A549 (cell line): ENCODE measurements around the gene ATN1.

Source experiments
- BHLHE40 ChIP-seq: IDR thresholded peaks from 2 replicates; pipeline ENCODE4 v1.6.1; 2012; ENCODE audit warnings: low read depth, low read length, inconsistent platforms
- CBX2 ChIP-seq: fragments of 200-600 bp; sonication (generic); IDR thresholded peaks from 2 replicates; pipeline ENCODE4 v1.6.1; 2016; ENCODE audit warnings: low read depth, mild to moderate bottlenecking, borderline replicate concordance
- JUN ChIP-seq, 2 experiments: fragments of >200 bp; sonication (Bioruptor Twin); formaldehyde crosslinking; IDR thresholded peaks; 2 replicates in 1 of 2; 3 replicates in 1 of 2; pipeline ENCODE4 v1.6.1; 2016 to 2017
- MAFK ChIP-seq: fragments of 450-650 bp; IDR thresholded peaks from 2 replicates; pipeline ENCODE4 v1.6.1; 2014; ENCODE audit not compliant: partially characterized antibody
- POLR2A ChIP-seq: IDR thresholded peaks from 2 replicates; pipeline ENCODE4 v1.6.1; 2012; ENCODE audit warnings: mild to moderate bottlenecking, low read length
- RAD21 ChIP-seq, 2 experiments: fragments of >200 bp in 1 of 2; sonication (Bioruptor Twin) in 1 of 2; formaldehyde crosslinking in 1 of 2; IDR thresholded peaks in 1 of 2; conservative IDR thresholded peaks in 1 of 2; 2 replicates in 1 of 2; 3 replicates in 1 of 2; pipeline ENCODE4 v1.6.1; 2012 to 2018; ENCODE audit warnings: inconsistent platforms in 1 of 2
- TF ChIP-seq, protein P1 (sequence below): fragments of >200 bp; sonication (Bioruptor Twin); formaldehyde crosslinking; IDR thresholded peaks from 3 replicates; pipeline ENCODE4 v1.5.1; 2016
- TF ChIP-seq, protein P2 (sequence below): fragments of 450-650 bp; IDR thresholded peaks from 2 replicates; pipeline ENCODE4 v1.6.1; 2014; ENCODE audit warnings: antibody characterized with exemption
- TF ChIP-seq, protein P3 (sequence below): fragments of >200 bp; sonication (Bioruptor Twin); formaldehyde crosslinking; IDR thresholded peaks from 3 replicates; pipeline ENCODE4 v1.6.1; 2016
- TF ChIP-seq, protein P4 (sequence below): fragments of 250-450 bp; sonication (Bioruptor Pico); IDR thresholded peaks from 2 replicates; pipeline ENCODE4 v1.5.0; 2021; ENCODE audit warnings: mild to moderate bottlenecking, moderate library complexity, borderline replicate concordance

DNA sequence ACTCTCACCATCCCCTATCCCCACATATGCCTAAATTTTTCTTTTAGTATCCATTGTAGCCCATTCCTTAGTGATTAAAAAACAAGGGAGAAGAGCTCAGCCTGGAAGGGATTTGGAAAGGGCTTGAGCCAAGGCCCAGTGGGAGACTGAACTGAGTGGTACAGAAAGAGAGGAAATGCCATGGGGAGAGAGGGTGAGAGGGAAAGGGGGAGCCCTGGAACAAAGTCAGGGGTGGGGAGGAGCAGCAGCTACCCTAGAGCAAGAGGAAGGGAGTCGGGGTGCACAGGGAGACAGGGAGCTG is 2.6 kb upstream of the ATN1 start:
- TF ChIP-seq, protein P1, sequence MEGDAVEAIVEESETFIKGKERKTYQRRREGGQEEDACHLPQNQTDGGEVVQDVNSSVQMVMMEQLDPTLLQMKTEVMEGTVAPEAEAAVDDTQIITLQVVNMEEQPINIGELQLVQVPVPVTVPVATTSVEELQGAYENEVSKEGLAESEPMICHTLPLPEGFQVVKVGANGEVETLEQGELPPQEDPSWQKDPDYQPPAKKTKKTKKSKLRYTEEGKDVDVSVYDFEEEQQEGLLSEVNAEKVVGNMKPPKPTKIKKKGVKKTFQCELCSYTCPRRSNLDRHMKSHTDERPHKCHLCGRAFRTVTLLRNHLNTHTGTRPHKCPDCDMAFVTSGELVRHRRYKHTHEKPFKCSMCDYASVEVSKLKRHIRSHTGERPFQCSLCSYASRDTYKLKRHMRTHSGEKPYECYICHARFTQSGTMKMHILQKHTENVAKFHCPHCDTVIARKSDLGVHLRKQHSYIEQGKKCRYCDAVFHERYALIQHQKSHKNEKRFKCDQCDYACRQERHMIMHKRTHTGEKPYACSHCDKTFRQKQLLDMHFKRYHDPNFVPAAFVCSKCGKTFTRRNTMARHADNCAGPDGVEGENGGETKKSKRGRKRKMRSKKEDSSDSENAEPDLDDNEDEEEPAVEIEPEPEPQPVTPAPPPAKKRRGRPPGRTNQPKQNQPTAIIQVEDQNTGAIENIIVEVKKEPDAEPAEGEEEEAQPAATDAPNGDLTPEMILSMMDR: no peak
- TF ChIP-seq RAD21 (conservative IDR thresholded peaks at IDR 0.05 in 1 of 2, IDR thresholded peaks at IDR 0.05 in 1 of 2): no peak
- TF ChIP-seq MAFK: no peak
- no peak for TF ChIP-seq BHLHE40
- no peak for TF ChIP-seq POLR2A
- TF ChIP-seq, protein P2, sequence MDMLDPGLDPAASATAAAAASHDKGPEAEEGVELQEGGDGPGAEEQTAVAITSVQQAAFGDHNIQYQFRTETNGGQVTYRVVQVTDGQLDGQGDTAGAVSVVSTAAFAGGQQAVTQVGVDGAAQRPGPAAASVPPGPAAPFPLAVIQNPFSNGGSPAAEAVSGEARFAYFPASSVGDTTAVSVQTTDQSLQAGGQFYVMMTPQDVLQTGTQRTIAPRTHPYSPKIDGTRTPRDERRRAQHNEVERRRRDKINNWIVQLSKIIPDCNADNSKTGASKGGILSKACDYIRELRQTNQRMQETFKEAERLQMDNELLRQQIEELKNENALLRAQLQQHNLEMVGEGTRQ: no peak
- TF ChIP-seq, protein P3, sequence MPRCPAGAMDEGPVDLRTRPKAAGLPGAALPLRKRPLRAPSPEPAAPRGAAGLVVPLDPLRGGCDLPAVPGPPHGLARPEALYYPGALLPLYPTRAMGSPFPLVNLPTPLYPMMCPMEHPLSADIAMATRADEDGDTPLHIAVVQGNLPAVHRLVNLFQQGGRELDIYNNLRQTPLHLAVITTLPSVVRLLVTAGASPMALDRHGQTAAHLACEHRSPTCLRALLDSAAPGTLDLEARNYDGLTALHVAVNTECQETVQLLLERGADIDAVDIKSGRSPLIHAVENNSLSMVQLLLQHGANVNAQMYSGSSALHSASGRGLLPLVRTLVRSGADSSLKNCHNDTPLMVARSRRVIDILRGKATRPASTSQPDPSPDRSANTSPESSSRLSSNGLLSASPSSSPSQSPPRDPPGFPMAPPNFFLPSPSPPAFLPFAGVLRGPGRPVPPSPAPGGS: no peak
- TF ChIP-seq JUN (IDR thresholded peaks at IDR 0.05): no peak
- TF ChIP-seq CBX2: no peak
- TF ChIP-seq, protein P4, sequence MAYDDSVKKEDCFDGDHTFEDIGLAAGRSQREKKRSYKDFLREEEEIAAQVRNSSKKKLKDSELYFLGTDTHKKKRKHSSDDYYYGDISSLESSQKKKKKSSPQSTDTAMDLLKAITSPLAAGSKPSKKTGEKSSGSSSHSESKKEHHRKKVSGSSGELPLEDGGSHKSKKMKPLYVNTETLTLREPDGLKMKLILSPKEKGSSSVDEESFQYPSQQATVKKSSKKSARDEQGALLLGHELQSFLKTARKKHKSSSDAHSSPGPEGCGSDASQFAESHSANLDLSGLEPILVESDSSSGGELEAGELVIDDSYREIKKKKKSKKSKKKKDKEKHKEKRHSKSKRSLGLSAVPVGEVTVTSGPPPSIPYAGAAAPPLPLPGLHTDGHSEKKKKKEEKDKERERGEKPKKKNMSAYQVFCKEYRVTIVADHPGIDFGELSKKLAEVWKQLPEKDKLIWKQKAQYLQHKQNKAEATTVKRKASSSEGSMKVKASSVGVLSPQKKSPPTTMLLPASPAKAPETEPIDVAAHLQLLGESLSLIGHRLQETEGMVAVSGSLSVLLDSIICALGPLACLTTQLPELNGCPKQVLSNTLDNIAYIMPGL: no peak
